ENCODE data around the gene ACSL3. TPM values are rescaled to one million over a fixed set of nuclear protein-coding genes. Genes with fewer than 3 reads are reported as not detected.

Gene ACSL3
- total RNA-seq, 1 donor from 2014 or later, result 66.9 TPM

DNA sequence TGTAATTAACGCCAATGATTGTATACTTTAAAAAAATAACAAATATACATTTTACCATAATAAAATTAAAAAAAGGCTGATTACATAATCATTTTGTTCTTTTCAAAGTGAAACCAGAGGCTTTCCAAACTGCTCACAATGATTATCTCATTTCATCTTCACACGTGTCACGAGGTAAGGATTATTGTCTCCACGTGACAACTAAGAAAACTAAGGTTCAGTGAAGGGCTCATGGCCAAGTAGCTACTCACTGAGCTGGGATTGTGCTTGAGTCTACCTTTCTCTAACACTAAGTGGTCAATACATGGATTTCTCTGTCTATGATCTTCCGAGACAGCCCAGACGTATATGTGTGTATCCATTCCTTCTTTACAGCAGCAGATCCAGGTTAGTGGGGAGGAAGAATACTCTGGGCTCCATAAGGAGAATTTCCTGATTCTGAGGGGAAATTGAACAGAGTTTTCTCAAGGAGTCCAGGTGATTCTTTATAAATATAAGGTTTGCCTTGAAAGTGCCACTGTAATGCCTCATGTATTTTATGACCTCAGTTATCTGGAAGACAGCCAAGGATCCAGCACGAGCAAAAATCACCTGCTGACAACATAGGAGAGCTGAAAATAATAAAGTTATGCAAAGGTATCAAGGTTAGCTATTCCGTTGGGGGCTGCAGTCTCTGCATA lies 25.6 kb upstream of the ACSL3 start:
- H3K27me3 Mint-ChIP-seq, result peaks cover 3% of the 10 kb centered on the region
- TF ChIP-seq, protein P1, sequence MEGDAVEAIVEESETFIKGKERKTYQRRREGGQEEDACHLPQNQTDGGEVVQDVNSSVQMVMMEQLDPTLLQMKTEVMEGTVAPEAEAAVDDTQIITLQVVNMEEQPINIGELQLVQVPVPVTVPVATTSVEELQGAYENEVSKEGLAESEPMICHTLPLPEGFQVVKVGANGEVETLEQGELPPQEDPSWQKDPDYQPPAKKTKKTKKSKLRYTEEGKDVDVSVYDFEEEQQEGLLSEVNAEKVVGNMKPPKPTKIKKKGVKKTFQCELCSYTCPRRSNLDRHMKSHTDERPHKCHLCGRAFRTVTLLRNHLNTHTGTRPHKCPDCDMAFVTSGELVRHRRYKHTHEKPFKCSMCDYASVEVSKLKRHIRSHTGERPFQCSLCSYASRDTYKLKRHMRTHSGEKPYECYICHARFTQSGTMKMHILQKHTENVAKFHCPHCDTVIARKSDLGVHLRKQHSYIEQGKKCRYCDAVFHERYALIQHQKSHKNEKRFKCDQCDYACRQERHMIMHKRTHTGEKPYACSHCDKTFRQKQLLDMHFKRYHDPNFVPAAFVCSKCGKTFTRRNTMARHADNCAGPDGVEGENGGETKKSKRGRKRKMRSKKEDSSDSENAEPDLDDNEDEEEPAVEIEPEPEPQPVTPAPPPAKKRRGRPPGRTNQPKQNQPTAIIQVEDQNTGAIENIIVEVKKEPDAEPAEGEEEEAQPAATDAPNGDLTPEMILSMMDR (IDR thresholded peaks at IDR 0.05; ENCODE audit: unreplicated experiment), result no peak
- no peaks in the 10 kb centered on the region for H3K36me3 Mint-ChIP-seq (ENCODE audit: insufficient read depth)
- no peak overlapping the region for H3K27ac Mint-ChIP-seq
- DNase-seq (ENCODE audit: low spot score, unreplicated experiment), result no peak
- H3K4me3 Mint-ChIP-seq (ENCODE audit: low read depth), result no peak overlapping the region
- H3K4me1 Mint-ChIP-seq (ENCODE audit: low read depth), result peaks cover 10% of the 10 kb centered on the region
- H3K9me3 Mint-ChIP-seq (ENCODE audit: low read depth), result peaks cover 6% of the 10 kb centered on the region

- Mint-ChIP-seq H3K4me1 (ENCODE audit: low read depth) (peaks cover 10% of the 10 kb centered on the region), H3K9me3 (ENCODE audit: low read depth) (peaks cover 6% of the 10 kb centered on the region), H3K27me3 (peaks cover 3% of the 10 kb centered on the region), H3K36me3 (ENCODE audit: insufficient read depth) (no peaks in the 10 kb centered on the region), H3K27ac (no peak overlapping the region), H3K4me3 (ENCODE audit: low read depth) (no peak overlapping the region)
- no peak for DNase-seq (ENCODE audit: low spot score, unreplicated experiment)
- TF ChIP-seq, protein P1 (IDR thresholded peaks at IDR 0.05; ENCODE audit: unreplicated experiment), result no peak
Observed at GRCh38 chr2:222835823-222836151, 25.0 kb upstream of the ACSL3 start.

- Mint-ChIP-seq H3K4me3 (ENCODE audit: low read depth) (no peak overlapping the region), H3K4me1 (ENCODE audit: low read depth) (peaks cover 16% of the 10 kb centered on the region), H3K27ac (peak overlapping the region; percentile 45), H3K9me3 (ENCODE audit: low read depth) (peaks cover 6% of the 10 kb centered on the region), H3K36me3 (ENCODE audit: insufficient read depth) (no peaks in the 10 kb centered on the region), H3K27me3 (peaks cover 3% of the 10 kb centered on the region)
- DNase-seq (ENCODE audit: low spot score, unreplicated experiment), result no peak
- TF ChIP-seq, protein P1 (IDR thresholded peaks at IDR 0.05; ENCODE audit: unreplicated experiment), result no peak
Observed at GRCh38 chr2:222837643-222838056, 23.2 kb upstream of the ACSL3 start.

GRCh38 chr2:222840060-222840802 lies 20.6 kb upstream of the ACSL3 start:
- peak overlapping the region; percentile 5 for H3K27ac Mint-ChIP-seq
- no peak overlapping the region for H3K4me3 Mint-ChIP-seq (ENCODE audit: low read depth)
- H3K36me3 Mint-ChIP-seq (ENCODE audit: insufficient read depth), result no peaks in the 10 kb centered on the region

DNA sequence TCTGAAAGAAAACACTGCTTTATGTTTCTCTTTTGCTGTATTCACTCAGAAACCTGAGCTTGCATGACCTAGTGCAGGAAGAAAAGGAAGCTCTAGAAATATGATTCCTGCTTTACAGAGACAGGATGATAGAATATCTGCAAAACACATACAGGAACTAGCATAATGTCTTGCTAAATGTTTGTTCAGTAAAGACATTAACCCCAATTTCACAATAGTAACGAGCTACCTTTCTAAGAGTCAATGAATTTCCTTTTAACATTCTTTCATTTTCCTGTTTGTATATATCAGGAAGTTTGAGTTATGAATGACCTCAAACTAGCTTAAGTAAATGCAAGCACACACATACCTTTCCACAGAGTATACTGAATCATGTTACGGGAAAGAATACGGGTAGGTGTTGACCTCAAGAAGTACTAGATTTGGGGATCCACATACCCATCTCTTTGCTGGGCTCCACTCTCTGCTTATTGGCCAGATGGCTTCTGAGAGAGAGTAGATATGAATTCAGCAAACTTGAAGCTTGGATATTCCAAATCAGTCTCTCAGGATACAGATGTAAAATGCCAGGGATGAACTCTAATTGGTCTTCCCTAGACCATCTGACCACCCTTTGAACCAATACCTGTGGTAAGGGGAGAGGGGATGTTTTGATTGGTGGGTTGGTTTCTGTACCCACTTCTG lies 18.2 kb upstream of the ACSL3 start:
- Mint-ChIP-seq H3K4me3 (ENCODE audit: low read depth) (no peak overlapping the region), H3K27ac (no peak overlapping the region), H3K36me3 (ENCODE audit: insufficient read depth) (no peaks in the 10 kb centered on the region), H3K9me3 (ENCODE audit: low read depth) (no peaks in the 10 kb centered on the region), H3K27me3 (no peaks in the 10 kb centered on the region), H3K4me1 (ENCODE audit: low read depth) (peaks cover 11% of the 10 kb centered on the region)
- no peak for DNase-seq (ENCODE audit: low spot score, unreplicated experiment)
- TF ChIP-seq, protein P1 (IDR thresholded peaks at IDR 0.05; ENCODE audit: unreplicated experiment), result no peak

More at GRCh38 chr2:222840060-222840802, 20.6 kb upstream of the ACSL3 start:
- TF ChIP-seq, protein P1 (IDR thresholded peaks at IDR 0.05; ENCODE audit: unreplicated experiment), result no peak
- peaks cover 17% of the 10 kb centered on the region for H3K4me1 Mint-ChIP-seq (ENCODE audit: low read depth)
- peaks cover 2% of the 10 kb centered on the region for H3K27me3 Mint-ChIP-seq
- DNase-seq (ENCODE audit: low spot score, unreplicated experiment), result no peak
- H3K9me3 Mint-ChIP-seq (ENCODE audit: low read depth), result peaks cover 6% of the 10 kb centered on the region

Measured in progenitor cell of endocrine pancreas (in vitro differentiated cells).